Dedifferentiated amniotic fluid mesenchymal stem cell (primary cell): ENCODE results near the gene KLF15.

Experiments
- DNase-seq: peaks from one replicate; pipeline ENCODE4 v3.0.0-alpha.2; 2016; ENCODE audit errors: extremely low spot score

KLF15 gene

DNA sequence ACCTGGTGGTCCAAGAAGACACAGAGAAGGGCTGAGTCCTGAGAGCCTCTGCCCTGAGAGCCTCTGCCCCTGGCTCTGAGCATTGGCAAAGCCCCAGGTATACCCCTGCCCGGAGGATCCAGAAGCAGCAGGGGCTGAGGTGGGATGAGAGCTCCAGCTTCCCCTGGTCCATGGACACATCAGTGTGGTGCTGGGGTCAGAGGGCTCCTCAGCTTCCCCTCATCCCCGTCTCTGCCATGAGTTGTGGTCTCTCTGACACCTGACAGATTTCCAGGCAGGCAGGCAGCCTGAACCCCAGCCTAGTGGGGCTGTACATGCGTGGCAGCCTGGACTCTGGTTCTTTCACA is 3.5 kb upstream of the KLF15 start:
- no peak for DNase-seq

DNA sequence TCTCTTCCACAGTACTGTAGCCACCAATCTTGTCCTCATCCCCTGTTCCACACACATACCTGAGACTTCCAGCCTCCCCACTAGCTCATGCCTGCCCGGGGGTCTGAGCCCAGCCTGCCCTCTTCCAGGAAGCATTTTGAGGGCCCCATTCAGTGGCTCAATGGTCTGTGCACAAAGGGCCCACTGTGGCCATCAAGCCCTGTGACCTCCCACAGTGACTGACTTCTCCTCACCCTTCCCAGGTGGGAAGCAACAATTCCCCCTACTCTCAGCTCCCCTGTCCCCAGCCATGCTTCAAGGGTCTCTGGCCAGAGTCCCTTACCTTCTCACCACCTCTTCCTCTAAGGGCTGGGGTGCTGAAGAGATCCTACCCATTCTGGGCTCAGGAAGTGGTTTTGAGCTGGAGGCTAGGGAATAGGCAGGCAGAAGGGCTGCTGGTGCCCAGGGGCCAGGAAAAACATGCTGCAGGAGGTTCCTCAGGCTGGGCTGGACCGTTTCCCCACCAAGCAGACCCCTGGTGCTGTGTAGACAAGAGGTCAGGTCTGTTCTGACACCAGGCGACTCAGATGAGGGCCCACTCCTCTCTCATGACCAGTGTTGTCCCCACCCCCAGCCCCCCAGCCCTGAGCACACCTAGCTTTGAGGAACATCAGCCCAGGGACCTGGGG is 3.0 kb upstream of the KLF15 start:
- DNase-seq = no peak

DNA sequence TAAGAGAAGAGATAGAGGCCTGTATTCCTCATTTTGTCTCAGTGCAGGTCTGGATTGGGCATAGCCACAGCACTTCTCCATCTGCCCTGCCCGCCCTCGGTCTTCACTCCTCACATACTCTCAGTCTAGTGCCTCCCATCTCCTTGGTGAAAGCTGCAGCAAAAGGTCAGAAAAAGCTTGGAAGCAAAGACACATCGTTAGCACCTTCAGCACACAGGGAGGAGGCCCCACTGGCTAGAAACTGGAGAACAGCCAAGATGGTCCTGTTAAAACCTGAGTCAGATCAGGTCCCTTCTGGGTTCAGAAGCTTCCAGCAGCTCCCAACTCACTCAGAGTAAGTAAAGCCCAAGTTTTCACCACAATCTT is 1.6 kb upstream of the KLF15 start:
- DNase-seq = no peak

DNA sequence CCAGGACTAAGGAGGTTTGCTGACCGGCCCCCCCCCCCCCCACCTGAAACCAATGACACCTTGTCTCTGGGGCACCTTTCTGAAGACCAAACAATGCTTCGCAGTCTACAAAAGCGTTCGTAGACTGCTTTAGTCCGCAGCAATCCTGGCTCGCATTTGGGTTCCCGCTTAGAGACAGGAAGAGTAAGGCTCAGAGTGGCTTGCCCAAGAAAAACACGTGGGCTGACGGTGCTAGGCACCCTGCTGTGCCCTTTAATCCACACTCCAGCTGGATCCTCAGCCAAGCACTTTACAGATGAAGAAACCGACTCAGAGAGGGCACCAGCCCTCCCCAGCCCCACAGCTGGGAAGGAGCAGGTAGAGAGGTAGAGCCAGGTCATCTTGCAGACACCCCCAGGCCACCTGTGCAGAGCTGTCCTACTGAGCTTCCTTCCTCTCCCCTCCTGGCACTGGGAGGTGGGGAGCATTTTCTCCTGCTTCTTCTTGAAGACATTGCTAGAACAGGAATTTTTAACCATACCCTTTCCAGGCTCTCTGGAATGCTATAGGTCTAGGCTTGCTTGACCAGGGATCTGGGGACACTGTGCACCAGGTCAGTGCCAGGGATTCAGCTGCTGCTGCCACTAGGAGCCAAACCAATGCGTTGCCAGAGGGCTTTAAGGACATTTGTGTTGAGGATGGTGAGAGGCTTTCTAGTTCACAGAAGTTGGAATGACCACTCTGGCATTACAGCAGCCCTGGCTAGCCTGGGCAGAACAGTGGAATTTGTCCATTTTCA is 1.0 kb upstream of the KLF15 start:
- no peak for DNase-seq

DNA sequence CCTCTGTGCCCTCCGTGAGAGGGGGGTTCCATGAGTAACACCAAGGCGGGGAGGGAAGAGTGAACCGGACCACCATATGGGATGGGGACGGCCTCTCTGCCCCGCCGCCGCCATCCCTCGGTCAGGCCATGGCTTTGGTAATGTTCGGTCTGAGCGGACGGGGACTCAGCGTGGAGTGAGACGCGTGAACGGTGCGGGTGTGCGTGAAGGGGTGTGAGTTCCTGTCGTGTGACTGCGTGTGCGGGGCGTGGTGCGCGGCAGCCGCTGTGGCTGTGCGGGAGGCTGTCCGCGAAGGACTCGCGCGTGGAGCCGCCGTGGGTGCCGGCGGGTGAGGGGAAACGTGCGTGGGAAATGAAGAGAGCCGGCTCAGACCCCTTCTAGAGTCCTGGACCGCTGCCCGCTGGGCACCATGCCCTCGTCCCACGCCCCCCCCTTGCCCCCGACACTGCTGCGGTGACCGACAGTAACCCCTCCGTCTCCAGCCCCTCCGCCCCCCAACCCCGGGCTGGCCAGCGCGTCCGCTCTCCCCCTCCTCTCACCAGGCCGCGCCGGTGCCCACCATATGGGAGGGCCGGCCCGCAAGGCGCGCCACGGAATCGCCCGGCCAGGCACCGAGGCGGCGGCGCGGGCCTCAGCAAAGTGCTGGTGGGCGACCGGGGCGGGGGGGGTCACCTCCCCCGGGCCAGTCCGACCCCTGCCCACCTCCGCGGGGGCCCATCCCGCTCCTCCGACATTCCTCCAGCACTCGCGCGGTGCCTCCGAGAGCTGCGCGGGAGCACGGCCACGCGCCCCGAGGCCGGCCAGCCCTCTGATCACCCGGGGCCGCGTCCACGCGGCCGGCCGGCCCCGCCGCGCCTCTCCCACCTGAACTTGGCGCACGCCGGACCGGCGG is 589 bp downstream of the KLF15 start:
- no peak for DNase-seq

DNA sequence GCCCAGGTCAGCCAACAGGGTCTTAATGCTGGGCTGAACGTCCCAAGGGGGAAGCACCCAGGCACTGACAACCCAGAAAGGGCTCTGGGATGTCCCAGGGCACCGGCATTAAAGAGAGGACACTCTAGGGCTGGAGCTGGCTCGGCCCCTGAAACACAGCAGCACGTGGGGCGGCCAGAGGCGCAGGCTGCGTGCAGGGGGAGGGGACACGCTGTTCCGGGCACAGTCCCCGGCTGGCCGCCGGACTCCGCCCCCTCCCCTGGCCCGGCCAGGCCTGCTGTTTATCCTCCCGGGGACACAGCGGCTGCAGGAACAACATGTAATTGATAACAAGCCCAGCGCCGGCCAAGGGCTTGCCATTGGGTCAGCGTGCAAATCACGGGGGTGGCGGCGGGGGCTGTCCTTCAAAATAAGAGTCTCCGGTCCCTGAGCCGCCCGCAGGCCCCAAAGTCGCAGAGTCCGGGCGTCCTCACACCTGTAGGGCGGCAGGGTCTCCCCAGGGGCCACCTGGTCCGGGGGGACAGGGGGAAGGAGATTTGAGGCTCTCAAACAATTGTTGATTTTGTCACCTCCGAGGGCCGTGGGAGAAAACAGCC is 1.3 kb downstream of the KLF15 start:
- peak; percentile 32 for DNase-seq

DNA sequence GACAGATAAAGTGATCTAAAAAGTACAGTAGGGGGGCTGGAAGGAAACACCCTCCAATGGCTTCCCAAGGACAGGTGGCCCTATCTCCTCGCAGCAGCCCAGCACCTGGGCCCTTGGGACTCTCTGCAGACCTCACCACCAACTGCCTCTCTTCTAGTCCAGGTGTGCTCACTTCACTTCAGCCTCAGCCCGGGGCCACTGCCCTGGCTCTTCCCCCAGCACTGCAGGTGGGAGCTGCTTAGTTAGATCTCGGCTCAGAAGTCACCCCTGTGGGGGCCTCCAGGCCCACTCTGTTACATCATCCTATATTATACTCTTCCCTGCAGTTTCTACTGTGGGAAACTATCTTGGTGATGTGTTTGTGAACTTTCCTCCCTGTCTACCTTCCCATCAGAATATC is 2.0 kb downstream of the KLF15 start:
- no peak for DNase-seq

DNA sequence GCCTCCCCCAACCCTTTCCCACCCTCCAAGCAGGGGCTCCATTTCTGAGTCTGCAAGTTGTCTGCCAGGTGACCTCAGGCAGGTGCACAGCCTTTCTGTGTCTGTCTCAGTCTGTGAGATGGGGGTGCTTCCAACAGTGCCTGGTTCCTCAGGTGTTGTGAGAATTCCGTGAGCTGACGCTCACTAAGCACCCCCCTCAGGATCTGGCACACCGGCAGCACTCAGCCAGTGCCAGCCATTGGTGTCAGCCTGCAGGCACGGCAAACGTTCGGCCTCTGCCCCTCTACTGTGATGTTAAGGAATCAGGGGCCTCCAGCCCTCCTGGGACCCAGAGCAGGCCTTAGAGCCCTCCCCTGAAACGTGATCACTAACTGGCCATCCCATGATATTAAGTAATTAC is 2.4 kb downstream of the KLF15 start:
- DNase-seq = no peak

DNA sequence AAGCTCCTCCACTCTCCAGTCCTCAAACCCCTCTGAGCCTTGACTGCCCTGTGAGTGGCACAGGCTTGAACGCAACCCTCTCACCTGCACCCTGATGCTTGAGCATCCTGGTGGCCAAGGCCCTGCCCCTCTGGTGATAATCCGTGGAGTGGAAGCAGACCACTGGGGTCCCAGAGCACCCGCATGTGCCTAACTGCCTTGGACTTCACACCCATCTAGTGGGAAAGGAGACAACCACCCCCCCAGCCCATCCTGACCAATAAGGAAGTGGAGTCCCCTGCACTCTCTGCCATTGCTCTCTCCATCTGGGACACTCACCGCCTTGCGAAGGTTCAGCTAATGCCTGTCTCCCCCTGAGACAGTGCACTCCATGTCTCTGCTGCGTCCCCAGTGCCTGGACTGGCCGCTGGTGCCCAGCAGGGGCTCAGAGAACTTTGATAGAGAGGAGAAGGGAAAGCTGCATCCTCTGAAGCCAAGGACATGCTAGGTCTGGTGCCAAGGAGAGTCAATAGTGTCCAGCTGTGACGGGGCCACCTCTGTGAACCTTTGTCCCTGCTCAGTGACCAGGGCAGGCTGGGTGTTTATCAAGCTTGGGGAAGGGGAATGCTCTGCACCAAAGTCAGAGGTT is 3.4 kb downstream of the KLF15 start:
- no peak for DNase-seq

DNA sequence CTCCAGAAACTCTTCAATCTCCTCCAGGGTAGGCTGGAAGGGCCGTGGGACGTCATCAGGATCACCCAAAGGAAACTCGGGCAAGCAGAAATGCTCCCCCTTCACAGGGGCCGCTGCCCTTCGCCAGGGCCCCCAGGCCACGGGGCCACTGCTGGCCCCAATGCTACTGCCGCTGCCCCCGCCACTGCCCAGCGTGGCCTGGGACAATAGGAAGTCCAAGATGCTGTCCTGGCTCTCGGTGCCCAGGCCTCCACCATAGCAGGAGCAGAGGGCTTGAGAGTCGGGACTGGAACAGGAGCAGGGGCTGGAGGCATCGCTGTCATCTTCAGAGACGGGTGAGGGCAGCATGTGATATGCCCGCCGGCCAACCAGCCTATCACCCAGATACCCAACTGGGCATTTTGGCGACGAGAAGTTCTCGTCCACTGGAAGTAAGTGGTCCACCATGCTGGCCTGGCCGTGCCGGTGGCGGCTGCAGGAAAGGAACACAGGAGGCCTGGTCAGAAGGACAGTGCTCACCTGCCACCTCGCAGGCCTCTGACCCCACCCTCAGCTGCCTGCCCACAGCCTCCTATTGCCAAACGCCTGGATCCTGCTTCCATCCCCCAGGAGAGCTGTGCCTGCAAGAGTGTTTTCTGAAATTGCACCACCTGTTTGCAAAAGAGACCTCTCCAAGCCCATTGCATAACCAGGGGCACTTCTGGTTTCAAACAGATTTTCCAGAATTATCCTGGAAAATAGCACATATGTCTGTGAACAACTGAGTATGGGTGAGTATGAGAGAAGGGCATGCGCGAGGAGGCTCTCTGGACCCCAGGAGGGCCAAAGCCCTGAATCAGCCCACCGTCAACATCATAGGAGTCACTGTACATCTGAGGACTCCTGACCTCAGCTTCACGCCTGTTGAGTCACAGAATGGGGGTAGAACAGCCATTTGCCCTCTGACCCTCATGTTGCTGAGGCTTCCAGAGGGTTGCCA is 4.4 kb downstream of the KLF15 start:
- DNase-seq = no peak

DNA sequence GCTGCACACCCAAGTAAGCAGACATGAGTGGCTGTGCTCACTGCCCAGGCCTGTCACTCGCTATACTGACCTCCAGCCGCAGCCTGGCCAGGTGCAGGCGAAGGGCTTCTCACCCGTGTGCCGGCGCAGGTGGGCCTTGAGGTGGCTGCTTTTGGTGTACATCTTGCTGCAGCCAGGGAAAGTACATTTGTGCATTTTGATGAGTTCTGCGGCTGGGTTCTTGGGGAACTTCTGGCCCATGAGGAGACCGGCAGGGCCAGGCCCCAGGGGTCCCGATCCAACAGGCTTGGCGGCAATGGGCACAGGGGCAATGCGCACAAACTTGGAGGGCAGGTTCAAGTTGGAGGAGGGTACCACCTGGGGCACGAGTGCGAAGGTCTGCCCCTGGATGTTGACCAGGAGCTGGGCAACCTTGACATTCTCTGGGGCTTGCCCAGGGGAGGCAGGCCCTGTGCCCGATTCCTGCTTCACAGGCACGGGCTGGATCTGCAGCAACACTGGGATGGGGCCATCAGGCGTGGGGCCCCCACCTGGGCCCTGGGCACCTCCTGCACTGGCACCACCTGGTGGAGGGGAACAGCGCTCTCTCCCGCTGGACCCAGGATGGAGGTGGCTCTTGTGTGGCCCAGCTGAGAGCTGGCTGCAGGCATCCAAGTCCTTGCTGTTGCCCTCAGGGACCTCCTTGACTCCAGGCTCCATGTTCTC is 5.3 kb downstream of the KLF15 start:
- DNase-seq = no peak

DNA sequence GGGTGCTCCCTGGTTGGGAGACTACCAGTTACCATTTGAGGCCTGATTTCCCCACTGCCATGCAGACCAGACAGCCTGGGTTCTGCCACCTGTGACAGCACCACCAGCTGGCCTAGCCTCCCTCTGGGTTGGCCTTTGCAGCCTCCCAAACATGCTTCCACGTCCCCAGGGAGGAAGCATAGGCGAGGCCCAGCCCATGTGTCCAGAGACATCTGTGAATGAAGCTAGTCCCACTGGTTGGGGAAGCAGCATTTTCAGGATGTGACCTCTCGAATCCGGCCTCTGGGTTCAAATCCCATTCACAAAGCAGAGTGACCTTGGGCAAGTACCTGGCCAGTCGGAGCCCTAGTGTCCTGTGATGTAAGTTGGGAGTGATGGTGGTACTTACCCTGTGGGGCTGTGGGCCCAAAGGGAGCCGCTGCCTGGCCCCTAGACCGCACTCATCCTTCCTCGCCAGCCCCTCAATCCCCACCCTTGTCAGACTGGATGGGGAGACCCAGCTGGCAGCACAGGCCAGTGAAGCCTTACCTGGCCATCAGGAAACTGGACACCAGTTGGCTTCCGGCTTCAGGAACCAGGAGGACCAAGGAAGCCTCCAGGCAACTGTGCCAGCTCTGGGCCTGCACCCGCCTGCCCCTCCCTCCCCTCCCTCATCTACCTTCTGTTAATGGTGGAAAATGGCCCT is 6.0 kb downstream of the KLF15 start:
- DNase-seq = no peak

DNA sequence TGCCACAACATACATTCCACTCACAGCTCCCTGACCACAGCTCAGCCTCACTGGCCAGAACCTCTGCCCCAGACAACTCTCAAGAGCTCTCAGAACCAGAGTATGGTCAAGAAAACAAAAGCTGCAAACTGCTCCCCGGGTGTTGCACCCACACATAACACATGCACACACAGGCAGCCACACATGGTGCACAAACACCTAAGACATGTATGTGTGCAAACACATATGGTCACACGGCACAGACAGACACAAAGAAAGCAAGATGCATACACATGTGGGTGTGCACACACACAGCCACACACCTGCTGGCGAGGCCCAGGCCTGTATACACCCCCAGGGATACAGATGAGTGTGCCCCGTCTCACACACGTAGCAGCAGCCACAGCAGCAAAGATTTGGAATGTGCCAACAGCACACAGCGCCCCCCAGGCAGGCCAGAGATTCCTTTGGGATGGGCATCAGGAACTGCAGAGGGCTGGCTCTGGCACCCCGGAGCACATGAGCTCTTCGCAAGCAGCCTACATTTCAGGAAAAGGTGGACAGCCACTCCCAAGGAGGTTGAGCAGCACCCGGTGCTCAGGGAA is 6.6 kb downstream of the KLF15 start:
- no peak for DNase-seq

DNA sequence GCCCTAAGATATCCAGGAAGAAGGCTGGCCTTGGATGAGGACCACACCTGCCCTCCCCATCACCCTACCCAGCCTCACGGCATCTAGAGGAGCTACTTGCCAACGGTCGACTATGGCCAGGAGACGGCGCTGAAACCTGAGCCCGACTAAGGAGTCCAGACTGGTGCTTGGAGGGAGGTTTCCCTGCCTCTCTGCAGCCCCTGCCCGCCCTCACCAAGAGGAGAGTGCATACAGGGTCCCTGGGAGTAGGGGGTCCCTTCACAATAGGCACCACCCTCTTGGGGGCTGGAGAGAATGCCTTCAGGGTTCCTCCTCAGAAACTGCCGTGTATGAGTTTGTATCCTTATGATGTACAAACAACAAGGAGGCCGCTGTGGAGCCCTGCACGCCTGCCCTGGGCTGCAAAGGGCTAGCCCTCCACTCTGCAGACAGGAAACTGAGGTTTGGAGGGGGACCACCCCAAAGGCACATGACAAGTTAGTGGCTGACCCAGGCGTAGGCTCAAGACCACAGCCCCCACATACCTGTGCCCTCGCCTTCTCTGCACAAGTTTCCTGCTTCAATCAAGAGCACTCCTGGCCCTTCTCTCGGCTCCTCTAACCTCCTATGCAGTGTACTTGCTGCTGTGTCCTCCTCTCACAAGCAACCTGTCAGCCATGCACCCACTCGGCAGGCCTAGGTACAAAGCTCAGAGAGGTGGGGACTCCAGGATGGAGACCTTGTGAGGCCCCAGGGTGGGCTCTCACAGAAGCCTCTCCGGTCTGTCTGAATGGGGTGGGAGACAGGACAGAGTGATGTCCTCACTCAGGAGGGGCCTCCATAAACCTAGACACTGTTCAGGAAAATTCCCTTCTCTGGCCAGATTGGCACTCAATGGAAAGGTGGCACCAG is 7.4 kb downstream of the KLF15 start:
- no peak for DNase-seq

DNA sequence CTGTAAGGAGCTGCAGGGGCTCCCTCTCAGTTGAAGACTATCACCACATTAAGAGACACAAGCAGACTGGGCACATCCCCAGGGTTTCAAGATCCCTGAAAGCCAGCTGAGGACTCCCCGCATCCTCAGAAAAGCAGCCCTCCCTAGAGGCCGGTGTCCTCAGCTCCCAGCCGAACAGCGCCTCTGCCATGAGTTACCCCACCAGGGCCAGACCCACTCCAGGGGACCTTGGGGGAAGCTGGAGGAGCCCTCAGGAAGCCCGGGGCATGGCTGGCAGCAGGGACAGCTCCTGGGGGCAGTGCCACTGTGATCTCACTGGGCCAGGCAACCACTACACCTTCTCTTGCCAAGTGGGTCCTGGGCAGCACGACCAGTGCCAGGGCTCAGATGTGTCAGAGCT is 8.1 kb downstream of the KLF15 start:
- DNase-seq = no peak

DNA sequence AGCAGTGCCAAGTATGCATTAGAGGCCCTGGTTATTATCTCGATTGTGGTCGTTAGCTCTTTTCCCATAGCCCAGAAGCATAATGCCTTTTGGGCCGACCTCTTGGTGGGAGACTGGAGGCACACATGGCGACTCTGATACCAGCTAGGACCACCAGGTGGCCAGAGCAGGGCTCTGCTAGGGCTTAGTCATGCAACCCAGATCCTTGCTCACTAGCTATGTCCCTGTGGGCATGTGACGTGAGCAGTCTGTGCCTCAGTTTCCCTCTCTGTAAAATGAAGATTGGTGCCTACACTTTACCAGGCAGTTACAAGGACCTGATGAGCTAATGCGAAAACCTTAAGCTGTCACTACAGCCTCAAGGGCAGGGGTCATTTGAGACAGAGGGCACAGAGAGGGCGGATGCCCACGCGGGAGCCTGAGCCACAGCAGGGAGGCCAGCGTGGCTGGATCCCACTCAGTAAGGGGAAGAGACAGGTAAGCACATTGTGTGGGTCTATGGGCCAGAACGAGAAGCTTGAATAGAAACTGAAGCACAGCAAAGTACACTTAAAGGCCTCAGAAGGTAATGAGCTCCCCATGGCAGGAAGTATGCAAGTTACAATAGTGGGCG is 8.8 kb downstream of the KLF15 start:
- no peak for DNase-seq

DNA sequence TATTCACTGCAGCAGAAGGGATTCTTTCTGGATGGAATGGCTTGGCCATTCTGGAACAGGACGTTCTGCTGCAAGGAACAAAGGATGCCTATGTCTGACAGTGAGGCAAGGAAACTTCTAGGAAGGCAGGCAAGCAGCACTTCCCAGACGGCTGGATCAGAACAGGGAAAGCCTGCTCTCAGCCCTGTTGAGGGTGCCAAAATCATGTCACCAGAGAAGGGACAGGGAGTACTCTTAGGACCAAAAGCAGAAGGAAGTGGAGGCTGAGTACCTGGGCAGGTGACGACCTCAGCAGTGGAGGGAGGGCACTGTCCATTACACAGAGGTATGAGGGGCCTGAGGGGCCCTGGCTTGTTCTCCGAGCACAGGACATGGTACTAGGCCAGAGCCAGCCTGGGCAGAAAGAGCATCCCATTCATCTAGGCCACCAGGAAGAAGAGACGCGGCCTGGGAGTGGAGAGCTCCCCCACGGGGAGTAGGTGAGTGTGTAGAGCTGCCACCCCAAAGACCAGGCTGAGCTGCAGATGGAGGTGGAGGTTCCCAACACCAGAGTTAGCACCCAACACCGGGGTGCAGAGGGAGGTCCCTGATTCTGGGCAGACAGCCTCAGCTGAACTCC is 9.6 kb downstream of the KLF15 start:
- DNase-seq = no peak
